ENCODE data around the gene STK38. TPM values are rescaled to one million over a fixed set of nuclear protein-coding genes. Genes with fewer than 3 reads are reported as not detected.

STK38 gene
- total RNA-seq, 2 experiments from 2014 or later = 29.4 to 42.5 TPM

GRCh38 chr6:36463676-36464075 is 83.6 kb downstream of the STK38 start:
- TF ChIP-seq EZH2phosphoT487 (IDR thresholded peaks at IDR 0.05; ENCODE audit: borderline replicate concordance, low read depth, low read length) (no peak), CTCF (conservative IDR thresholded peaks at IDR 0.05; ENCODE audit: low read length) (no peak)
- no peak for DNase-seq (ENCODE audit: low spot score)
- intact Hi-C loops (cut with micrococcal nuclease; ENCODE audit: unreplicated experiment) = no loop called here
- Histone ChIP-seq H3K27ac (ENCODE audit: low read depth, low read length, poor library complexity, severe bottlenecking) (no peak overlapping the region), H3K79me2 (ENCODE audit: insufficient read depth, low read depth, low read length) (peaks cover 92% of the 10 kb centered on the region), H3K9me3 (ENCODE audit: low read length) (peaks cover 4% of the 10 kb centered on the region; the same call in 1 of the 2 replicates), H3K4me1 (ENCODE audit: insufficient read depth, low read length, poor library complexity, severe bottlenecking) (peaks cover 7% of the 10 kb centered on the region), H3K4me3 (ENCODE audit: low read depth, low read length, poor library complexity, severe bottlenecking) (no peak overlapping the region), H3K9me2 (ENCODE audit: insufficient read depth, low read length) (no peaks in the 10 kb centered on the region), H2AFZ (ENCODE audit: low read length) (no peak overlapping the region), H4K20me1 (ENCODE audit: insufficient read depth, low read length) (peaks cover 4% of the 10 kb centered on the region; the same call in 1 of the 2 replicates), H3K4me2 (ENCODE audit: low read length) (no peak overlapping the region), H3K36me3 (ENCODE audit: insufficient read depth, low read length) (peaks cover 45% of the 10 kb centered on the region)
- BruUV-seq (replicated peaks) = no TSS peak
- CTCF ChIA-PET (ENCODE audit: unreplicated experiment) = no interaction called here
- POLR2A ChIA-PET = no interaction called here

GRCh38 chr6:36461646-36462045 is 85.6 kb downstream of the STK38 start:
- Histone ChIP-seq H4K20me1 (ENCODE audit: insufficient read depth, low read length) (peaks cover 4% of the 10 kb centered on the region; the same call in 1 of the 2 replicates), H3K9me2 (ENCODE audit: insufficient read depth, low read length) (no peaks in the 10 kb centered on the region), H3K4me2 (ENCODE audit: low read length) (no peak overlapping the region), H3K9me3 (ENCODE audit: low read length) (no peaks in the 10 kb centered on the region), H3K4me1 (ENCODE audit: insufficient read depth, low read length, poor library complexity, severe bottlenecking) (no peaks in the 10 kb centered on the region), H3K27ac (ENCODE audit: low read depth, low read length, poor library complexity, severe bottlenecking) (no peak overlapping the region), H3K79me2 (ENCODE audit: insufficient read depth, low read depth, low read length) (peaks cover 91% of the 10 kb centered on the region), H3K4me3 (ENCODE audit: low read depth, low read length, poor library complexity, severe bottlenecking) (no peak overlapping the region), H2AFZ (ENCODE audit: low read length) (no peak overlapping the region), H3K36me3 (ENCODE audit: insufficient read depth, low read length) (peaks cover 48% of the 10 kb centered on the region)
- CTCF ChIA-PET (ENCODE audit: unreplicated experiment) = no interaction called here
- POLR2A ChIA-PET = interaction anchor here (0.5 to 1.6 kb wide), 6 partner anchors 18 to 187 kb away, joined by 3 to 4 read pairs (median 4); no protein-coding TSS in a partner anchor
- intact Hi-C loops (cut with micrococcal nuclease; ENCODE audit: unreplicated experiment) = no loop called here
- no peak for DNase-seq (ENCODE audit: low spot score)
- TF ChIP-seq EZH2phosphoT487 (IDR thresholded peaks at IDR 0.05; ENCODE audit: borderline replicate concordance, low read depth, low read length) (no peak), CTCF (conservative IDR thresholded peaks at IDR 0.05; ENCODE audit: low read length) (no peak)
- TSS peak; percentile 12 for BruUV-seq (replicated peaks)

- POLR2A ChIA-PET = no interaction called here
- no peaks in the 10 kb centered on the region for H3K9me3 ChIP-seq (ENCODE audit: low read length)
- CTCF ChIA-PET (ENCODE audit: unreplicated experiment) = no interaction called here
- H3K4me1 ChIP-seq (ENCODE audit: insufficient read depth, low read length, poor library complexity, severe bottlenecking) = no peaks in the 10 kb centered on the region
- H3K9me2 ChIP-seq (ENCODE audit: insufficient read depth, low read length) = no peaks in the 10 kb centered on the region
- H3K4me2 ChIP-seq (ENCODE audit: low read length) = no peak overlapping the region
- intact Hi-C loops (cut with micrococcal nuclease; ENCODE audit: unreplicated experiment) = no loop called here
- no peak for DNase-seq (ENCODE audit: low spot score)
- no peak overlapping the region for H2AFZ ChIP-seq (ENCODE audit: low read length)
- TF ChIP-seq EZH2phosphoT487 (IDR thresholded peaks at IDR 0.05; ENCODE audit: borderline replicate concordance, low read depth, low read length) = no peak
- TF ChIP-seq CTCF (conservative IDR thresholded peaks at IDR 0.05; ENCODE audit: low read length) = no peak
- H3K27ac ChIP-seq (ENCODE audit: low read depth, low read length, poor library complexity, severe bottlenecking) = no peak overlapping the region
- peaks cover 92% of the 10 kb centered on the region for H3K79me2 ChIP-seq (ENCODE audit: insufficient read depth, low read depth, low read length)
- BruUV-seq (replicated peaks) = no TSS peak
- peaks cover 4% of the 10 kb centered on the region; the same call in 1 of the 2 replicates for H4K20me1 ChIP-seq (ENCODE audit: insufficient read depth, low read length)
- H3K36me3 ChIP-seq (ENCODE audit: insufficient read depth, low read length) = peaks cover 49% of the 10 kb centered on the region
- no peak overlapping the region for H3K4me3 ChIP-seq (ENCODE audit: low read depth, low read length, poor library complexity, severe bottlenecking)
These were observed 86.4 kb downstream of the STK38 start for GRCh38 chr6:36460916-36461315.
